Measurements from ENCODE around the gene MYLK4. TPM values are rescaled to one million over a fixed set of nuclear protein-coding genes. Genes with fewer than 3 reads are reported as not detected.
A peak's percentile ranks its signal among the peaks of the same experiment; 100 is the strongest.

Gene MYLK4
- total RNA-seq, 1 experiment from 2014 or later, result 0.34 TPM

- no peak for DNase-seq (ENCODE audit: low read depth)
Observed at GRCh38 chr6:2756687-2757224, 6.0 kb upstream of the MYLK4 start.

- no peak for DNase-seq (ENCODE audit: low read depth)
Observed at GRCh38 chr6:2756241-2756640, 5.5 kb upstream of the MYLK4 start.

GRCh38 chr6:2755456-2755855 is 4.7 kb upstream of the MYLK4 start:
- no peak for DNase-seq (ENCODE audit: low read depth)

- DNase-seq (ENCODE audit: low read depth), result no peak
Observed at GRCh38 chr6:2754911-2755310, 4.2 kb upstream of the MYLK4 start.

GRCh38 chr6:2754393-2754792 is 3.7 kb upstream of the MYLK4 start:
- DNase-seq (ENCODE audit: low read depth), result no peak

- no peak for DNase-seq (ENCODE audit: low read depth)
Observed at GRCh38 chr6:2753743-2754142, 3.0 kb upstream of the MYLK4 start.

- DNase-seq (ENCODE audit: low read depth), result no peak
Observed at GRCh38 chr6:2753110-2753489, 2.4 kb upstream of the MYLK4 start.

- DNase-seq (ENCODE audit: low read depth), result no peak
Observed at GRCh38 chr6:2752477-2753109, 1.9 kb upstream of the MYLK4 start.

GRCh38 chr6:2751871-2752270 is 1.1 kb upstream of the MYLK4 start:
- peak; percentile 46 for DNase-seq (ENCODE audit: low read depth)

- DNase-seq (ENCODE audit: low read depth), result peak; percentile 37
Observed at GRCh38 chr6:2749969-2750600, 637 bp downstream of the MYLK4 start.

GRCh38 chr6:2748183-2748582 is 2.5 kb downstream of the MYLK4 start:
- peak; percentile 47 for DNase-seq (ENCODE audit: low read depth)

GRCh38 chr6:2746557-2747061 is 4.1 kb downstream of the MYLK4 start:
- no peak for DNase-seq (ENCODE audit: low read depth)

GRCh38 chr6:2745246-2745645 is 5.5 kb downstream of the MYLK4 start:
- DNase-seq (ENCODE audit: low read depth), result no peak

- DNase-seq (ENCODE audit: low read depth), result no peak
Observed at GRCh38 chr6:2744778-2745177, 5.9 kb downstream of the MYLK4 start.

- no peak for DNase-seq (ENCODE audit: low read depth)
Observed at GRCh38 chr6:2744209-2744771, 6.4 kb downstream of the MYLK4 start.

GRCh38 chr6:2743280-2744208 is 7.2 kb downstream of the MYLK4 start:
- DNase-seq (ENCODE audit: low read depth), result no peak

GRCh38 chr6:2741756-2742155 is 9.0 kb downstream of the MYLK4 start:
- DNase-seq (ENCODE audit: low read depth), result no peak

GRCh38 chr6:2740581-2740980 is 10.1 kb downstream of the MYLK4 start:
- no peak for DNase-seq (ENCODE audit: low read depth)

GRCh38 chr6:2739335-2739734 is 11.4 kb downstream of the MYLK4 start:
- peak; percentile 85 for DNase-seq (ENCODE audit: low read depth)

- DNase-seq (ENCODE audit: low read depth), result peak; percentile 61
Observed at GRCh38 chr6:2738373-2738979, 12.2 kb downstream of the MYLK4 start.

- DNase-seq (ENCODE audit: low read depth), result no peak
Observed at GRCh38 chr6:2737885-2738284, 12.8 kb downstream of the MYLK4 start.

All from Daoy (cell line).